SK-N-SH (cell line): ENCODE results near the gene CDAN1. TPM values are rescaled to one million over a fixed set of nuclear protein-coding genes. Genes with fewer than 3 reads are reported as not detected.

Source experiments
- CTCF ChIA-PET: fragments of 300-600, 350-600 bp; formaldehyde crosslinking; extraction: SDS; loops from one replicate; lab custom pipeline; 2021; lab: Yijun Ruan, JAX
- POLR2A ChIA-PET: fragments of 350-600 bp; sonication (Branson Sonifier 250); formaldehyde crosslinking; extraction: SDS; loops from one replicate; lab custom pipeline; 2020; ENCODE audit warnings: antibody characterized with exemption, inconsistent platforms; lab: Yijun Ruan, JAX
- DNase-seq: peaks from one replicate; pipeline ENCODE4 v3.0.0; 2012
- H2AFZ ChIP-seq: fragments of 200-600 bp; sonication (generic); 2 replicates; pipeline ENCODE4 v1.8.1; 2016; ENCODE audit warnings: antibody characterized with exemption, mild to moderate bottlenecking, low read depth
- H3F3A ChIP-seq: fragments of 200-600 bp; sonication (generic); replicated peaks from 2 replicates; pipeline ENCODE3; 2016; ENCODE audit warnings: antibody characterized with exemption, mild to moderate bottlenecking; ENCODE audit not compliant: insufficient read depth
- H3K27ac ChIP-seq, 2 experiments: fragments of 200-500 bp in 1 of 2; fragments of 200-600 bp in 1 of 2; sonication (Bioruptor generic) in 1 of 2; sonication (generic), shearing (Covaris generic) in 1 of 2; 2 replicates each; pipeline versions ENCODE4 v1.5.1 to v1.6.1; 2014 to 2016; ENCODE audit warnings: low read depth in 2 of 2, inconsistent platforms in 1 of 2, low read length in 1 of 2, mild to moderate bottlenecking in 1 of 2, mixed read lengths in 1 of 2
- H3K27me3 ChIP-seq: fragments of 200-600 bp; sonication (generic), shearing (Covaris generic); 2 replicates; pipeline ENCODE4 v1.6.1; 2016; ENCODE audit warnings: mixed run types; ENCODE audit not compliant: insufficient read depth
- H3K36me3 ChIP-seq, 2 experiments: fragments of 200-500 bp in 1 of 2; fragments of 200-600 bp in 1 of 2; sonication (Bioruptor generic) in 1 of 2; sonication (generic) in 1 of 2; replicated peaks in 1 of 2; 2 replicates each; pipeline versions ENCODE3 to v1.5.1; 2014 to 2016; ENCODE audit warnings: low read length in 1 of 2, mild to moderate bottlenecking in 1 of 2; ENCODE audit not compliant: insufficient read depth in 2 of 2, control insufficient read depth in 1 of 2
- H3K4me1 ChIP-seq, 2 experiments: fragments of 200-500 bp in 1 of 2; fragments of 200-600 bp in 1 of 2; sonication (Bioruptor generic) in 1 of 2; sonication (generic), shearing (Covaris generic) in 1 of 2; 2 replicates each; pipeline versions ENCODE4 v1.5.1 to v1.6.1; 2014 to 2016; ENCODE audit warnings: low read depth in 1 of 2, low read length in 1 of 2, mixed run types in 1 of 2; ENCODE audit not compliant: insufficient read depth in 2 of 2, control insufficient read depth in 1 of 2
- H3K4me2 ChIP-seq: fragments of 200-600 bp; sonication (generic), shearing (Covaris generic); 2 replicates; pipeline ENCODE4 v1.6.1; 2017; ENCODE audit warnings: mixed run types
- H3K4me3 ChIP-seq, 2 experiments: fragments of 200-500 bp in 1 of 2; fragments of 200-600 bp in 1 of 2; sonication (Bioruptor generic) in 1 of 2; sonication (generic), shearing (Covaris generic) in 1 of 2; 2 replicates each; pipeline versions ENCODE4 v1.5.1 to v1.8.1; 2014 to 2016; ENCODE audit warnings: low read depth in 2 of 2, inconsistent platforms in 1 of 2, low read length in 1 of 2, mild to moderate bottlenecking in 1 of 2, mixed read lengths in 1 of 2, moderate library complexity in 1 of 2
- H3K79me2 ChIP-seq: fragments of 200-600 bp; sonication (generic); 2 replicates; pipeline ENCODE4 v1.8.1; 2017; ENCODE audit warnings: mild to moderate bottlenecking; ENCODE audit not compliant: insufficient read depth
- H3K9ac ChIP-seq: fragments of 200-600 bp; sonication (generic); 2 replicates; pipeline ENCODE4 v1.6.1; 2017; ENCODE audit warnings: mixed run types
- H3K9me2 ChIP-seq: fragments of 200-600 bp; sonication (generic); 2 replicates; pipeline ENCODE4 v1.6.1; 2017; ENCODE audit warnings: mixed run types
- H3K9me3 ChIP-seq: fragments of 200-600 bp; sonication (generic); 2 replicates; pipeline ENCODE4 v1.6.1; 2017; ENCODE audit warnings: mixed run types, mild to moderate bottlenecking, moderate library complexity
- H4K20me1 ChIP-seq: fragments of 200-600 bp; sonication (generic); 2 replicates; pipeline ENCODE4 v1.6.1; 2017; ENCODE audit warnings: mild to moderate bottlenecking, mixed run types; ENCODE audit not compliant: insufficient read depth
- ELF1 ChIP-seq: IDR thresholded peaks from 2 replicates; pipeline ENCODE4 v1.4.0; 2012
- EP300 ChIP-seq, 2 experiments: IDR thresholded peaks; 2 replicates each; pipeline versions ENCODE4 v1.4.0 to v1.6.1; 2012; ENCODE audit warnings: borderline replicate concordance in 1 of 2, low read depth in 1 of 2, low read length in 1 of 2
- EZH2phosphoT487 ChIP-seq: fragments of 200-600 bp; sonication (generic); IDR thresholded peaks from 2 replicates; pipeline ENCODE4 v1.6.1; 2017; ENCODE audit warnings: low read depth, mixed run types, mild to moderate bottlenecking, antibody characterized with exemption, moderate library complexity, borderline replicate concordance
- FOXJ3 ChIP-seq: sonication (generic); formaldehyde crosslinking; IDR thresholded peaks from 2 replicates; pipeline ENCODE4 v1.5.1; 2020; ENCODE audit warnings: mild to moderate bottlenecking, missing genetic modification reagents
- FOXM1 ChIP-seq: IDR thresholded peaks from 2 replicates; pipeline ENCODE4 v1.4.0; 2012; ENCODE audit warnings: low read depth, mild to moderate bottlenecking
- GATA2 ChIP-seq: sonication (generic); formaldehyde crosslinking; IDR thresholded peaks from 2 replicates; pipeline ENCODE4 v1.5.0; 2020; ENCODE audit warnings: mild to moderate bottlenecking, missing genetic modification reagents
- JUND ChIP-seq: IDR thresholded peaks from 2 replicates; pipeline ENCODE4 v1.4.0; 2012
- MEF2A ChIP-seq: IDR thresholded peaks from 2 replicates; pipeline ENCODE4 v1.4.0; 2012; ENCODE audit warnings: low read depth, borderline replicate concordance
- MXI1 ChIP-seq: IDR thresholded peaks from 2 replicates; pipeline ENCODE4 v1.6.1; 2012; ENCODE audit warnings: mild to moderate bottlenecking, low read depth, low read length, improper control_type of control experiment
- NRF1 ChIP-seq: IDR thresholded peaks from 2 replicates; pipeline ENCODE4 v1.6.1; 2012; ENCODE audit warnings: low read depth, mild to moderate bottlenecking, low read length
- PBX3 ChIP-seq: IDR thresholded peaks from 2 replicates; pipeline ENCODE4; 2012
- POLR2AphosphoS5 ChIP-seq: IDR thresholded peaks from 2 replicates; pipeline ENCODE4 v1.6.1; 2012; ENCODE audit warnings: low read depth, low read length
- RXRA ChIP-seq: IDR thresholded peaks from 2 replicates; pipeline ENCODE4 v1.4.0; 2012; ENCODE audit warnings: low read depth, mild to moderate bottlenecking, borderline replicate concordance
- SMC3 ChIP-seq: IDR thresholded peaks from 2 replicates; pipeline ENCODE4 v1.6.1; 2012; ENCODE audit warnings: low read depth, low read length, improper control_type of control experiment
- TAF1 ChIP-seq: IDR thresholded peaks from 2 replicates; pipeline ENCODE4 v1.6.1; 2012; ENCODE audit warnings: low read depth, mild to moderate bottlenecking, low read length, moderate library complexity, borderline replicate concordance
- TCF12 ChIP-seq: IDR thresholded peaks from 2 replicates; pipeline ENCODE4 v1.4.0; 2012
- TEAD4 ChIP-seq: IDR thresholded peaks from 2 replicates; pipeline ENCODE4 v1.4.0; 2012; ENCODE audit warnings: mild to moderate bottlenecking, borderline replicate concordance; ENCODE audit not compliant: insufficient read depth
- USF1 ChIP-seq: IDR thresholded peaks from 2 replicates; pipeline ENCODE4 v1.4.0; 2012; ENCODE audit warnings: low read depth, borderline replicate concordance
- YY1 ChIP-seq: IDR thresholded peaks from 2 replicates; pipeline ENCODE4 v1.4.0; 2012; ENCODE audit warnings: low read depth, mild to moderate bottlenecking
- WGBS: methylation state at CpG from one replicate; pipeline ENCODE4 v1.1.6; 2017; ENCODE audit warnings: low lambda C conversion rate; 5-methylcytosine and 5-hydroxymethylcytosine counted together
- polyA plus RNA-seq, 3 experiments: library from polyadenylated mRNA; depleted of rRNA; stranded (reverse); fragments of >200 nt; gene quantifications; 2 replicates each; pipeline ENCODE4 v1.2.3, GENCODE V29; 2012

The CDAN1 gene
- polyA plus RNA-seq, 1 of the 3 experiments (the other 2 are of a cell fraction), result 6.2 TPM

GRCh38 chr15:42695527-42696071, 41.3 kb downstream of the CDAN1 start:
- H3K4me1 ChIP-seq, result peaks cover 0 to 5% of the 10 kb centered on the region in 2 experiments; a peak in 1 of 4 replicates
- H3K27ac ChIP-seq, result no peak overlapping the region
- no peaks in the 10 kb centered on the region for H3K9me2 ChIP-seq
- no peak for TF ChIP-seq MXI1
- no peak for TF ChIP-seq MEF2A
- no peak for TF ChIP-seq USF1
- TF ChIP-seq GATA2 (CRISPR knock-in tag), result no peak
- no peak for TF ChIP-seq FOXJ3 (CRISPR knock-in tag)
- TF ChIP-seq YY1, result no peak
- TF ChIP-seq FOXM1, result no peak
- no peak for TF ChIP-seq SMC3
- TF ChIP-seq TEAD4, result no peak
- TF ChIP-seq RXRA, result no peak
- TF ChIP-seq PBX3, result no peak
- TF ChIP-seq NRF1, result no peak
- no peak for TF ChIP-seq EZH2phosphoT487
- no peak for TF ChIP-seq TCF12
- TF ChIP-seq POLR2AphosphoS5, result no peak
- TF ChIP-seq EP300 (IDR thresholded peaks at IDR 0.05; ENCODE audit: borderline replicate concordance in 1 of 2, low read depth in 1 of 2, low read length in 1 of 2), result no peak
- no peak for TF ChIP-seq TAF1
- no peak for TF ChIP-seq JUND
- no peak for TF ChIP-seq ELF1
- H3K27me3 ChIP-seq, result no peaks in the 10 kb centered on the region
- no peaks in the 10 kb centered on the region for H3K9me3 ChIP-seq
- H4K20me1 ChIP-seq, result no peaks in the 10 kb centered on the region
- H2AFZ ChIP-seq, result no peak overlapping the region
- H3K4me2 ChIP-seq, result no peak overlapping the region
- H3K9ac ChIP-seq, result no peak overlapping the region
- H3K4me3 ChIP-seq, result no peak overlapping the region
- no peak for DNase-seq
- POLR2A ChIA-PET, result no interaction called here
- WGBS, result 93% methylated on average over 6 of the region's 6 CpGs
- peaks cover under 1% of the 10 kb centered on the region; the same call in 1 of the 2 replicates for H3K79me2 ChIP-seq
- H3K36me3 ChIP-seq, result peaks cover 14 to 16% of the 10 kb centered on the region in 2 experiments
- CTCF ChIA-PET, result interaction anchor here (2.1 to 4.8 kb wide), 3 partner anchors 9 to 231 kb away, joined by 5 to 25 read pairs (median 20); no protein-coding TSS in a partner anchor
- peaks cover 4% of the 10 kb centered on the region for H3F3A ChIP-seq
